Measurements from ENCODE around the gene RUSF1. TPM values are rescaled to one million over a fixed set of nuclear protein-coding genes. Genes with fewer than 3 reads are reported as not detected.
"Not testable (repeated sequence)": the region's sequence is repeated elsewhere in the genome, so short reads cannot be mapped to it uniquely, and the experiment has no call there.

Gene RUSF1
- total RNA-seq, 1 experiment from 2014 or later: 33.3 TPM

DNA sequence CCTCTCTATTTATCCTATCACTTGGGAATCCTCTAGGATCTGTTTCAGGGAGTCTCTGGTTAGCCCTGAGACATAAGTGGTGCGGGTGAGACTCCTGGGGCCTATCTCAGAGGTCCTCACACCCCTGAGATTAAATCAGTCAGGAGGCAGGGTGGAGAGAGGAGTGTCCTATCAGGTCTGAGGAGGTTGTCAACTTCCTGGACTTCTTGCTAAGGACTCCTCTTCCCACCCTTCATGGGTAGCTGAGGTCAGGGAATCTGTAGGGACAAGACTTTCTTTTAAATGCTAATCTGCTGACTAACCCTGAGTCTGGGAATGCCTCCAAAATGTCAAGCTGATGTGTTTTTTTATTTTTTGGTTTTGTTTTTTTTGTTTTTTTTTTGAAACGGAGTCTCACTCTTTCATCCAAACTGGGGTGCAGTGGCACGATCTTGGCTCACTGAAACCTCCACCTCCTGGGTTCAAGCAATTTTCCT lies 55.5 kb downstream of the RUSF1 start:
- DNase-seq (ENCODE audit: low read depth): peak; percentile 74

DNA sequence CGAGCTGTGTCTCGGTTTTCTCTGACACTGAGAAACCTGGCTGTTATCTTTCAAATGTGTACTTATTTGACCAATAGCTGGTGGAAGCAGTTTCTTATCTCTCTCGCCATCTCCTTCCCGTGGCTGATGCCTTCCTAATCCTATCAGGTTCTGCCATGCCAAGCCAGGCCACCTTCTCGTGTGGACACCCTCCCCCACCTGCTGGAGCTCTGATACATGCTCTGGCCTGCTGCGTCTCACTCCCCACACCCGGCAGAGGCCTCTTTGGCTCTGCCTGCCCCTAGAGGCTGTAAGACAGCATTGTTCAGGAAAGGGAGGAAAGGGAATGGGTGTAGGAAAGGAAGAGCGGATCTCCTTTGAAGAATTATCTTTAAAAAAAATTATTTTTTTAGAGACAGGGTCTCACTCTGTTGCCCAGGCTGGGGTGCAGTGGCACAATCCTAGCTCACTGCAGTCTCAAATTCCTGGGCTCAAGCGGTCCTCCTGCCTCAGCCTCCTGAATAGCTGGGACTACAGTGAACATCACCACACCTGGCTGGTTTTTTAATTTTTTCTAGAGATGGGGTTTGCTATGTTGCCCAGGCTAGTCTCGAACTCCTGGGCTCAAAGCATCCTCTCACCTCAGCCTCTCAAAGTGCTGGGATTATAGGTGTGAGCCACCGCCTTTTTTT lies 56.4 kb downstream of the RUSF1 start:
- peak; percentile 62 for DNase-seq (ENCODE audit: low read depth)

DNA sequence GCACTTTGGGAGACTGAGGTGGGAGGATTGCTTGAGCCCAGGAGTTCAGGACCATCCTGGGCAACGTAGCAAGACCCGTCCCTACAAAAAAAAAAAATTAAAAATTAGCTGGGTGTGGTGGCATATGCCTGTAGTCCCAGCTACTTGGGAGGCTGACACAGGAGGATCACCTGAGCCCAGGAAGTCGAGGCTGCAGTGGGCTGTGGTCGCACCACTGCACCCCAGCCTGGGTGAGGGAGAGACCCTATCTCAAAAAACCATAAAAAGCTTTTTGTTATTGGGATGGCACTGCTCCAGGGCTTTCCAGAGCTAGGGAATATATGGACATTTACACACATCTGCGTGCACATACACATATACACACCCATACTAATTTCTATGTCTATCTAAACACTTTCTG lies 57.0 kb downstream of the RUSF1 start:
- no peak for DNase-seq (ENCODE audit: low read depth)

DNA sequence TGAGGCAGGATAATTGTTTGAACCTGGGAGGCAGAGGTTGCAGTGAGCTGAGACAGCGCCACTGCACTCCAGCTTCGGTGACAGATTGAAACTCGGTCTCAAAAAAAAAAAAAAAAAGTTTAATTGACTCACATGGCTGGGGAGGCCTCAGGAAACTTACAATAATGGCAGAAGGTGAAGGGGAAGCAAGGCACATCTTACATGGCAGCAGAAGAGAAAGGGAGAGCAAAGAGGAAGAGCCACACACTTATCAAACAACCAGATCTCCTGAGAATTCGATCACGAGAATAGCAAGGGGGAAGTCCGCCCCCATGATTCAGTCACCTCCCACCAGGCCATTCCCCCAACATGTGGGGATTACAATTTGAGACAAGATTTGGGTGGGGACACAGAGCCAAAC lies 62.3 kb downstream of the RUSF1 start:
- DNase-seq (ENCODE audit: low read depth): not testable (repeated sequence)

DNA sequence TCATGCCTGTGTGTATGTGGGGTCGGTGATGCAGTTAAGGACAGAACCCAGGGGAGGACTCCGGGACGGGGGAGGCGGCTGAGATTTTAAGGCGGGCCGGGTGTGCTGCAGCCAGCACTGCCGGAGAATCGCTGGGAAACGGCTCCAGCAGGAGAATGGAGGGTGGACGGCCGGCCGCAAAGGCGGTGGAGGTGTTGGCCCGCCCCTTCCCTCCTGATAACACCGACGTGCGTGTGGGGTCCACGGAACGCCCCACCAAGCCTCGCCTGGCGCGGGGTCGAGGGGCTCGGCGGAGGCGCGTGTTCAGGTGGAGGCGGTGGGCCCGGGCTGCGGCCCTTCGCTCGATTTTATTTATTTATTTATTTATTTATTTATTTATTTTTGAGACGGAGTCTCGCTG lies 66.2 kb downstream of the RUSF1 start:
- no peak for DNase-seq (ENCODE audit: low read depth)

DNA sequence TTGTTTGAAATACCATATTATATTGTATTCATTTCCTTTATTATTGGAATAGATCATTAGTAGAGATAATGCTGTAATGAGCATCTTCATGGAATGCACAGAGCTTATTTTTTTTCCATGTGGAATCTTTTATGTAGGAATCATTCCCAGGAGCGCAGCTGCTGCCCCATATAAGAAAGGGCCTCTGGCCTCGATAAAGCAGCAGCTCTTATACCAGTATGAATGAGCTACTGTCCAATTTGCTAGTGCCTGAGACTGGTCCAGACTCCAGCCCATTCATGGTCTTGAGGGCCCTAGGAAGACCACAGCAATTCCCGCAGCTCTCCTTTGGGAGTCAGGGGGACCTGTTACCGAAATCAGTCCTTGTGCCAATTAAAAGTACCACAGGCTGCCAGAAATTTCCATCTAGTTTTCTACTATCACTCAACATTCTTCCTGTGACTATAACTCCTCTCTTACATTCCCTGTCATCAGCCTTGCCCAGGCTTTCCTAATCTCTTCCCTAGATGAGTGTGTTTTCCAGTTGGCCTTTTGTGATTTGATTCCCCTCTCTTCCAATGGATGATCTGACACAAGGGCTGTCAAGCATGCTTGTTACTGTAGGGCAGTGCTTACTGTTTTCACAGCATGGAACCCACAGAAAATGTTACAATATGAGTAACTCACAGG lies 67.5 kb downstream of the RUSF1 start:
- DNase-seq (ENCODE audit: low read depth): no peak

DNA sequence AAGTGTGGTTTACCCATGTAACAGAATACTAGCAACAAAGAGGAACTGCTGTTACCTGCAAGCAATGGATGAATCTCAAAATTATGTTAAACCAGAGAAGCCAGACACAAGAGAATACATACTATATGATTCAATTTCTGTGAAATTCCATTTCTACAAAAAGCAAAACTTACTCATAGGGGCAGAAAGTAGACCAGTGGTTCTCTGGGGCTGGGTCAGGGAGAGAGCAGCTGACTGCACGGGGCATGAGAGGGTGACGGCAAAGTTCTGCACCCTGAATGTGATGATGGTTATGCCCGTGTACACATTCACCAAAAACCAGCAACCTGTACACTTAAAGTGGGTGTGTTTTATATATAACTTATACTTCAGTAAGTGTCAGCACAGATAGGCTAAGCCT lies 68.7 kb downstream of the RUSF1 start:
- no peak for DNase-seq (ENCODE audit: low read depth)

Other genes with a start within 250 kb of the RUSF1 start
- not detected in 2 replicates for gene ITGAM, start 248.4 kb downstream of the RUSF1 start, total RNA-seq (2014; rRNA removed; shearing (Covaris generic))
- gene ITGAX, start 153.2 kb downstream of the RUSF1 start, total RNA-seq (2014; rRNA removed; shearing (Covaris generic)): 0.42 and 1.5 TPM in 2 replicates
- 0.06 TPM in 1 of 2 replicates, not detected in the other for gene ITGAD, start 115.1 kb downstream of the RUSF1 start, total RNA-seq (2014; rRNA removed; shearing (Covaris generic))
- gene COX6A2, start 80.0 kb downstream of the RUSF1 start, total RNA-seq (2014; rRNA removed; shearing (Covaris generic)): not detected in 2 replicates
- 0.15 TPM in 1 of 2 replicates, not detected in the other for gene ZNF843, start 65.6 kb downstream of the RUSF1 start, total RNA-seq (2014; rRNA removed; shearing (Covaris generic))
- 13.7 and 16.1 TPM in 2 replicates for gene ARMC5, start 48.9 kb downstream of the RUSF1 start, total RNA-seq (2014; rRNA removed; shearing (Covaris generic))
- gene TGFB1I1, start 36.2 kb downstream of the RUSF1 start, total RNA-seq (2014; rRNA removed; shearing (Covaris generic)): 20.7 and 22.9 TPM in 2 replicates
- gene SLC5A2, start 25.3 kb downstream of the RUSF1 start, total RNA-seq (2014; rRNA removed; shearing (Covaris generic)): not detected in 2 replicates
- gene AHSP, start 19.5 kb upstream of the RUSF1 start, total RNA-seq (2014; rRNA removed; shearing (Covaris generic)): not detected in 2 replicates